ENCODE results near the gene MIPOL1. TPM values are rescaled to one million over a fixed set of nuclear protein-coding genes. Genes with fewer than 3 reads are reported as not detected.
"Not testable (repeated sequence)": the region's sequence is repeated elsewhere in the genome, so short reads cannot be mapped to it uniquely, and the experiment has no call there.

Gene MIPOL1
- total and polyA plus RNA-seq, 2 experiments from 2014 or later, result 16.6 to 24.8 TPM

GRCh38 chr14:37157987-37158386, 39.8 kb upstream of the MIPOL1 start:
- no peaks in the 10 kb centered on the region for H4K20me1 ChIP-seq (replicated peaks; ENCODE audit: insufficient read depth)
- no peak overlapping the region for H3K4me2 ChIP-seq
- H3F3A ChIP-seq (replicated peaks; ENCODE audit: low read depth), result no peaks in the 10 kb centered on the region
- no peak overlapping the region for H2AFZ ChIP-seq
- H3K4me3 ChIP-seq, result no peak overlapping the region
- ATAC-seq (no peak), DNase-seq (ENCODE audit: low spot score) (no peak)
- no peak overlapping the region for H3K27ac Mint-ChIP-seq
- H3K27me3 Mint-ChIP-seq (ENCODE audit: insufficient read depth, low read depth, poor library complexity), result peaks cover 4% of the 10 kb centered on the region
- H3K4me3 Mint-ChIP-seq, result no peak overlapping the region
- no peaks in the 10 kb centered on the region for H3K4me1 ChIP-seq (ENCODE audit: insufficient read depth)
- H3K27me3 ChIP-seq (ENCODE audit: insufficient read depth), result no peaks in the 10 kb centered on the region
- H3K9me2 ChIP-seq (ENCODE audit: insufficient read depth), result no peaks in the 10 kb centered on the region; the same call in 1 of the 2 replicates
- peaks cover 13% of the 10 kb centered on the region for H3K9me3 Mint-ChIP-seq
- no peak overlapping the region for H3K27ac ChIP-seq (ENCODE audit: low read depth)
- no peaks in the 10 kb centered on the region for H3K36me3 ChIP-seq (ENCODE audit: insufficient read depth)
- peaks cover 14% of the 10 kb centered on the region for H3K36me3 Mint-ChIP-seq (ENCODE audit: low read depth)
- peaks cover 22% of the 10 kb centered on the region for H3K79me2 ChIP-seq (replicated peaks; ENCODE audit: insufficient read depth)
- H3K4me1 Mint-ChIP-seq, result peaks cover 5% of the 10 kb centered on the region; the same call in 2 of the 3 replicates
- TF ChIP-seq POLR2AphosphoS5 (IDR thresholded peaks at IDR 0.05; ENCODE audit: low read depth) (no peak), ETS1 (IDR thresholded peaks at IDR 0.05) (no peak), NANOG (IDR thresholded peaks at IDR 0.05; ENCODE audit: borderline replicate concordance) (no peak), CTCF (conservative IDR thresholded peaks at IDR 0.05; ENCODE audit: low read depth in 2 of 2) (no peak)

GRCh38 chr14:37162307-37162706, 35.4 kb upstream of the MIPOL1 start:
- H3K27me3 ChIP-seq (ENCODE audit: insufficient read depth); H3K27me3 Mint-ChIP-seq (ENCODE audit: insufficient read depth, low read depth, poor library complexity); H4K20me1 ChIP-seq (replicated peaks; ENCODE audit: insufficient read depth); H3K4me3 Mint-ChIP-seq; ATAC-seq; H3K79me2 ChIP-seq (replicated peaks; ENCODE audit: insufficient read depth); H2AFZ ChIP-seq; H3F3A ChIP-seq (replicated peaks; ENCODE audit: low read depth); H3K27ac ChIP-seq (ENCODE audit: low read depth); H3K4me1 ChIP-seq (ENCODE audit: insufficient read depth); H3K36me3 ChIP-seq (ENCODE audit: insufficient read depth); H3K4me3 ChIP-seq; H3K27ac Mint-ChIP-seq; DNase-seq (ENCODE audit: low spot score); H3K9me2 ChIP-seq (ENCODE audit: insufficient read depth); H3K4me2 ChIP-seq: not testable (repeated sequence)
- Mint-ChIP-seq H3K4me1 (peaks cover 19% of the 10 kb centered on the region), H3K36me3 (ENCODE audit: low read depth) (peaks cover 14% of the 10 kb centered on the region), H3K9me3 (peaks cover 13% of the 10 kb centered on the region)

- peaks cover 7% of the 10 kb centered on the region for H3K27me3 Mint-ChIP-seq (ENCODE audit: insufficient read depth, low read depth, poor library complexity)
- H3K27ac ChIP-seq (ENCODE audit: low read depth), result no peak overlapping the region
- H3F3A ChIP-seq (replicated peaks; ENCODE audit: low read depth), result no peaks in the 10 kb centered on the region
- no peak for TF ChIP-seq JUNB (IDR thresholded peaks at IDR 0.05; ENCODE audit: unreplicated experiment)
- TF ChIP-seq NANOG (IDR thresholded peaks at IDR 0.05; ENCODE audit: borderline replicate concordance), result no peak
- no peak for TF ChIP-seq POLR2AphosphoS5 (IDR thresholded peaks at IDR 0.05; ENCODE audit: low read depth)
- no peak for TF ChIP-seq REST (IDR thresholded peaks at IDR 0.05; ENCODE audit: unreplicated experiment)
- no peak for TF ChIP-seq CTCF (conservative IDR thresholded peaks at IDR 0.05; ENCODE audit: low read depth in 2 of 2)
- no peak for TF ChIP-seq ETS1 (IDR thresholded peaks at IDR 0.05)
- no peak for TF ChIP-seq STAT1 (IDR thresholded peaks at IDR 0.05; ENCODE audit: unreplicated experiment)
- no peak for TF ChIP-seq CREB1 (CRISPR knock-in tag; IDR thresholded peaks at IDR 0.05; ENCODE audit: low read depth)
- TF ChIP-seq EZH2 (IDR thresholded peaks at IDR 0.05; ENCODE audit: low read depth, unreplicated experiment), result no peak
Observed at GRCh38 chr14:37165794-37166193, 31.9 kb upstream of the MIPOL1 start.

More at GRCh38 chr14:37165794-37166193, 31.9 kb upstream of the MIPOL1 start:
- Histone ChIP-seq H3K36me3 (ENCODE audit: insufficient read depth) (no peaks in the 10 kb centered on the region), H3K4me3 (no peak overlapping the region), H3K4me2 (no peak overlapping the region), H3K9me2 (ENCODE audit: insufficient read depth) (no peaks in the 10 kb centered on the region), H4K20me1 (replicated peaks; ENCODE audit: insufficient read depth) (no peaks in the 10 kb centered on the region), H3K79me2 (replicated peaks; ENCODE audit: insufficient read depth) (no peaks in the 10 kb centered on the region; the same call in 1 of the 2 replicates), H2AFZ (no peak overlapping the region), H3K4me1 (ENCODE audit: insufficient read depth) (peaks cover 26% of the 10 kb centered on the region), H3K27me3 (ENCODE audit: insufficient read depth) (no peaks in the 10 kb centered on the region)
- ATAC-seq (no peak), DNase-seq (ENCODE audit: low spot score) (no peak)
- peaks cover 41% of the 10 kb centered on the region for H3K4me1 Mint-ChIP-seq
- H3K4me3 Mint-ChIP-seq, result no peak overlapping the region
- H3K9me3 Mint-ChIP-seq, result peaks cover 6% of the 10 kb centered on the region
- no peak overlapping the region for H3K27ac Mint-ChIP-seq
- peaks cover 15% of the 10 kb centered on the region for H3K36me3 Mint-ChIP-seq (ENCODE audit: low read depth)

Data from GM23338 (cell line).